ENCODE results near the gene SYNGR4. TPM values are rescaled to one million over a fixed set of nuclear protein-coding genes. Genes with fewer than 3 reads are reported as not detected.

SYNGR4 gene
- polyA plus RNA-seq, 1 donor (not counting 4 experiments of a cell fraction or from before 2014, with no cell fraction given), result not detected

GRCh38 chr19:48340995-48341394, 23.2 kb upstream of the SYNGR4 start:
- Histone ChIP-seq H3K4me3 (ENCODE audit: control insufficient read depth in 2 of 3, extremely low read depth in 1 of 3, insufficient read depth in 2 of 3, low read depth in 1 of 3, low read length in 3 of 3) (no peak overlapping the region), H3K79me2 (ENCODE audit: control insufficient read depth, insufficient read depth, low read length) (no peaks in the 10 kb centered on the region), H3K9me3 (ENCODE audit: control insufficient read depth, low read depth, low read length) (no peaks in the 10 kb centered on the region), H3K27ac (ENCODE audit: control insufficient read depth, insufficient read depth, low read length) (no peak overlapping the region), H3K4me1 (ENCODE audit: control insufficient read depth, extremely low read depth, insufficient read depth, low read length) (peaks cover 18% of the 10 kb centered on the region), H2AFZ (ENCODE audit: control insufficient read depth, low read length) (no peak overlapping the region), H3K9ac (ENCODE audit: control insufficient read depth, extremely low read depth, insufficient read depth, low read length) (no peak overlapping the region), H3K4me2 (ENCODE audit: control insufficient read depth, extremely low read depth, insufficient read depth, low read depth, low read length) (peak overlapping the region; percentile 4), H4K20me1 (ENCODE audit: control insufficient read depth, extremely low read depth, insufficient read depth, low read length) (no peaks in the 10 kb centered on the region), H3K9me1 (ENCODE audit: control insufficient read depth, extremely low read depth, insufficient read depth, low read length) (no peaks in the 10 kb centered on the region), H3K36me3 (ENCODE audit: control insufficient read depth in 2 of 2, extremely low read depth in 1 of 2, insufficient read depth in 2 of 2, low read length in 2 of 2) (no peaks in the 10 kb centered on the region), H3K27me3 (ENCODE audit: control insufficient read depth, extremely low read depth, insufficient read depth, low read length) (no peaks in the 10 kb centered on the region)
- dilution Hi-C loops (cut with MboI; ENCODE audit: extremely low pct_ligation_motif_present, low sequenced_read_pairs), result no loop called here
- FAIRE-seq, result peak; percentile 94
- no peak for DNase-seq (ENCODE audit: low read depth, low spot score)
- TF ChIP-seq EZH2 (IDR thresholded peaks at IDR 0.05; ENCODE audit: low read length) (no peak), CTCF (optimal IDR thresholded peaks at IDR 0.05 in 1 of 3, IDR thresholded peaks at IDR 0.05 in 1 of 3, conservative IDR thresholded peaks at IDR 0.05 in 1 of 3; ENCODE audit: extremely low read depth in 1 of 3, insufficient read depth in 2 of 3, low read length in 3 of 3) (no peak)

GRCh38 chr19:48341515-48342413, 22.4 kb upstream of the SYNGR4 start:
- H3K4me3 ChIP-seq (ENCODE audit: control insufficient read depth in 2 of 3, extremely low read depth in 1 of 3, insufficient read depth in 2 of 3, low read depth in 1 of 3, low read length in 3 of 3), result no peak overlapping the region

More at GRCh38 chr19:48341515-48342413, 22.4 kb upstream of the SYNGR4 start:
- H3K4me1 ChIP-seq (ENCODE audit: control insufficient read depth, extremely low read depth, insufficient read depth, low read length), result peaks cover 18% of the 10 kb centered on the region
- H3K36me3 ChIP-seq (ENCODE audit: control insufficient read depth in 2 of 2, extremely low read depth in 1 of 2, insufficient read depth in 2 of 2, low read length in 2 of 2), result no peaks in the 10 kb centered on the region
- no peaks in the 10 kb centered on the region for H3K9me3 ChIP-seq (ENCODE audit: control insufficient read depth, low read depth, low read length)
- no peaks in the 10 kb centered on the region for H4K20me1 ChIP-seq (ENCODE audit: control insufficient read depth, extremely low read depth, insufficient read depth, low read length)
- no peak overlapping the region for H3K4me2 ChIP-seq (ENCODE audit: control insufficient read depth, extremely low read depth, insufficient read depth, low read depth, low read length)
- no peak for DNase-seq (ENCODE audit: low read depth, low spot score)
- H3K27me3 ChIP-seq (ENCODE audit: control insufficient read depth, extremely low read depth, insufficient read depth, low read length), result no peaks in the 10 kb centered on the region
- H3K27ac ChIP-seq (ENCODE audit: control insufficient read depth, insufficient read depth, low read length), result no peak overlapping the region
- dilution Hi-C loops (cut with MboI; ENCODE audit: extremely low pct_ligation_motif_present, low sequenced_read_pairs), result no loop called here
- no peak overlapping the region for H3K9ac ChIP-seq (ENCODE audit: control insufficient read depth, extremely low read depth, insufficient read depth, low read length)
- TF ChIP-seq EZH2 (IDR thresholded peaks at IDR 0.05; ENCODE audit: low read length) (no peak), CTCF (optimal IDR thresholded peaks at IDR 0.05 in 1 of 3, IDR thresholded peaks at IDR 0.05 in 1 of 3, conservative IDR thresholded peaks at IDR 0.05 in 1 of 3; ENCODE audit: extremely low read depth in 1 of 3, insufficient read depth in 2 of 3, low read length in 3 of 3) (no peak)
- H2AFZ ChIP-seq (ENCODE audit: control insufficient read depth, low read length), result no peak overlapping the region
- H3K79me2 ChIP-seq (ENCODE audit: control insufficient read depth, insufficient read depth, low read length), result no peaks in the 10 kb centered on the region
- no peaks in the 10 kb centered on the region for H3K9me1 ChIP-seq (ENCODE audit: control insufficient read depth, extremely low read depth, insufficient read depth, low read length)
- no peak for FAIRE-seq

Data from keratinocyte (primary cell).